ENCODE measurements around the gene CHRNA1. TPM values are rescaled to one million over a fixed set of nuclear protein-coding genes. Genes with fewer than 3 reads are reported as not detected.

CHRNA1 gene
- total and polyA plus RNA-seq, 10 donors = 0.13 to 3.4 (median 0.46) TPM; not detected in 5

DNA sequence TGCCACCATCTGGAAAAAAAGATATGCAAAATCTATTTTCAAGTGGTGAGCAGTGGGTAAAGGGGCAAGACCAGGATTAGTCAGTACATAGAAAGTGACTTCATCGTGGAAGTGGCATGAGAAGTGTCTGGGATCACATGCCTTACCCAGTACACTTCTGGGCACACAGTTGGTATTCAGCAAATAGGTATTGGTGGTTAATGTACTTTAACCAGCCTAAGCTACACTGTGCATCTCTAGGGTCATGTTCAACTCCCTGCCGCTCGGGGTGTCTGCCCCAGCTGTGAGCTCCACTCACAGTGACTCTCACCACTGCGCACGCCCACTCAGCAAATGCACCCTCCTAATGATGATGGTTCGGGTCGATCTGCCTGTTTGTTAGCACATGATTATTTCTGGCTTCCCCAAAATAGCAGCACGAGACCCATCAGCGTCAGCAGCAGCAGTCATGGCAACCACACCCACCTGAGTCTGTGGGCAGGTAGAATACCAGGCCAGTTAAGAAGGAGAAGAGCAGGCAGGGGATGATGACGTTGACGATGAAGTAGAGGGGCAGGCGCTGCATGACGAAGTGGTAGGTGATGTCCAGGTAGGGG is 11.1 kb downstream of the CHRNA1 start:
- 73 to 92% (median 83%) methylated on average over 13 of the region's 13 CpGs for WGBS, 5 donors
- no peak overlapping the region for H3K4me3 ChIP-seq
- H3K9me3 ChIP-seq = no peaks in the 10 kb centered on the region
- intact Hi-C loops (cut with DNase I; ENCODE audit: low total_unique reads) = no loop called here
- H3K36me3 ChIP-seq = no peaks in the 10 kb centered on the region
- H3K4me1 ChIP-seq = peaks cover 10 to 45% (median 33%) of the 10 kb centered on the region in 6 donors
- DNase-seq = no peak
- peak in 2 of 3 donors; percentile 26 to 36 for TF ChIP-seq POLR2AphosphoS5 (IDR thresholded peaks at IDR 0.05)
- TF ChIP-seq, protein P1, sequence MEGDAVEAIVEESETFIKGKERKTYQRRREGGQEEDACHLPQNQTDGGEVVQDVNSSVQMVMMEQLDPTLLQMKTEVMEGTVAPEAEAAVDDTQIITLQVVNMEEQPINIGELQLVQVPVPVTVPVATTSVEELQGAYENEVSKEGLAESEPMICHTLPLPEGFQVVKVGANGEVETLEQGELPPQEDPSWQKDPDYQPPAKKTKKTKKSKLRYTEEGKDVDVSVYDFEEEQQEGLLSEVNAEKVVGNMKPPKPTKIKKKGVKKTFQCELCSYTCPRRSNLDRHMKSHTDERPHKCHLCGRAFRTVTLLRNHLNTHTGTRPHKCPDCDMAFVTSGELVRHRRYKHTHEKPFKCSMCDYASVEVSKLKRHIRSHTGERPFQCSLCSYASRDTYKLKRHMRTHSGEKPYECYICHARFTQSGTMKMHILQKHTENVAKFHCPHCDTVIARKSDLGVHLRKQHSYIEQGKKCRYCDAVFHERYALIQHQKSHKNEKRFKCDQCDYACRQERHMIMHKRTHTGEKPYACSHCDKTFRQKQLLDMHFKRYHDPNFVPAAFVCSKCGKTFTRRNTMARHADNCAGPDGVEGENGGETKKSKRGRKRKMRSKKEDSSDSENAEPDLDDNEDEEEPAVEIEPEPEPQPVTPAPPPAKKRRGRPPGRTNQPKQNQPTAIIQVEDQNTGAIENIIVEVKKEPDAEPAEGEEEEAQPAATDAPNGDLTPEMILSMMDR (IDR thresholded peaks at IDR 0.05 in 8 of 11, conservative IDR thresholded peaks at IDR 0.05 in 3 of 11) = no peak
- TF ChIP-seq POLR2A (IDR thresholded peaks at IDR 0.05) = no peak
- H3K27ac ChIP-seq = peak overlapping the region in 3 of 8 donors; percentile 8 to 71 (median 31)
- peaks cover 0 to 7% (median 0%) of the 10 kb centered on the region in 7 donors for H3K27me3 ChIP-seq (replicated peaks in 1 of 7)

- TF ChIP-seq, protein P1 (IDR thresholded peaks at IDR 0.05 in 8 of 11, conservative IDR thresholded peaks at IDR 0.05 in 3 of 11) = no peak
- 62 to 74% (median 69%) methylated on average over 4 of the region's 4 CpGs for WGBS, 5 donors
- H3K4me3 ChIP-seq = no peak overlapping the region
- no peaks in the 10 kb centered on the region for H3K36me3 ChIP-seq
- peaks cover 10 to 45% (median 33%) of the 10 kb centered on the region in 6 donors for H3K4me1 ChIP-seq
- peak overlapping the region in 4 of 8 donors; percentile 8 to 71 (median 27) for H3K27ac ChIP-seq
- no peak for DNase-seq
- no peaks in the 10 kb centered on the region for H3K9me3 ChIP-seq
- H3K27me3 ChIP-seq (replicated peaks in 1 of 7) = peaks cover 0 to 8% (median 0%) of the 10 kb centered on the region in 7 donors
- intact Hi-C loops (cut with DNase I; ENCODE audit: low total_unique reads) = no loop called here
Measured at GRCh38 chr2:174752403-174753037, 11.8 kb downstream of the CHRNA1 start.

GRCh38 chr2:174750923-174751441 is 13.3 kb downstream of the CHRNA1 start:
- intact Hi-C loops (cut with DNase I; ENCODE audit: low total_unique reads) = no loop called here
- Histone ChIP-seq H3K4me3 (peak overlapping the region in 1 of 8 donors; percentile 11), H3K4me1 (peaks cover 10 to 45% (median 33%) of the 10 kb centered on the region in 6 donors), H3K27ac (peak overlapping the region in 4 of 8 donors; percentile 6 to 66 (median 27)), H3K36me3 (no peaks in the 10 kb centered on the region), H3K27me3 (replicated peaks in 1 of 7) (peaks cover 0 to 8% (median 0%) of the 10 kb centered on the region in 7 donors), H3K9me3 (no peaks in the 10 kb centered on the region)
- TF ChIP-seq, protein P1 (IDR thresholded peaks at IDR 0.05 in 8 of 11, conservative IDR thresholded peaks at IDR 0.05 in 3 of 11) = no peak
- TF ChIP-seq POLR2AphosphoS5 (IDR thresholded peaks at IDR 0.05) (peak in 1 of 3 donors; percentile 28), POLR2A (IDR thresholded peaks at IDR 0.05) (no peak)
- WGBS, 5 donors = 37 to 51% (median 40%) methylated on average over 5 of the region's 5 CpGs
- DNase-seq = peak; percentile 71

DNA sequence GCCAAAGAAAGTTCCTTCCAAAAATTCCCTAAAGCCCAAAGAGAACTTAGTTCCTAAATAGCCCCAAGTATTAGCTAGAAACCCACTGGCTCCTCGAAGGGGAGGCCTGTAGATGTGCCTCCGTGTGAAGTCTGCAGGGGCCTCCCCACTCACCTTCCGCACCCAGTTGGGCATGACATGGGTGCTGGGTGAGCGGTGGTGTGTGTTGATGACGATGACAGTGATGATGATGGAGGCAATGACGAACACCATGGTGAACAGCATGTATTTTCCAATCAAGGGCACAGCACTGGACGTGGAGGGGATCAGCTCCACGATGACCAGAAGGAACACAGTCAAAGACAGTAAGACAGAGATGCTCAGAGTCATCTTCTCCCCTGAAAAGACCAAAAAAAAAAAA is 14.5 kb downstream of the CHRNA1 start:
- DNase-seq = no peak
- WGBS, 5 donors = 77 to 86% (median 79%) methylated on average over 8 of the region's 8 CpGs
- Histone ChIP-seq H3K4me3 (no peak overlapping the region), H3K4me1 (peaks cover 10 to 45% (median 33%) of the 10 kb centered on the region in 6 donors), H3K27me3 (replicated peaks in 1 of 7) (peaks cover 0 to 8% (median 0%) of the 10 kb centered on the region in 7 donors), H3K36me3 (no peaks in the 10 kb centered on the region), H3K9me3 (no peaks in the 10 kb centered on the region), H3K27ac (peak overlapping the region in 3 of 8 donors; percentile 6 to 66 (median 42))
- intact Hi-C loops (cut with DNase I; ENCODE audit: low total_unique reads) = no loop called here
- TF ChIP-seq POLR2AphosphoS5 (IDR thresholded peaks at IDR 0.05) = peak in 1 of 3 donors; percentile 49
- TF ChIP-seq, protein P1 (IDR thresholded peaks at IDR 0.05 in 8 of 11, conservative IDR thresholded peaks at IDR 0.05 in 3 of 11) = no peak

Data from spleen (tissue), 11 donors.